CD4-positive, CD25-positive, alpha-beta regulatory T cell (primary cell): ENCODE measurements around the gene GLS. TPM values are rescaled to one million over a fixed set of nuclear protein-coding genes. Genes with fewer than 3 reads are reported as not detected.
A peak's percentile ranks its signal among the peaks of the same experiment; 100 is the strongest.

Experiments
- ATAC-seq, 2 donors: fragments of 150-1000 bp; cut with Tn5 transposase; one replicate each; pipeline ENCODE4 v1.10.0; 2021; ENCODE audit warnings: low read depth in 2 of 2, moderate number of reproducible peaks in 2 of 2, moderate library complexity in 1 of 2
- DNase-seq, 3 donors: peaks; one replicate each; pipeline versions ENCODE4 v3.0.0 to v3.0.0-alpha.2; 2012 to 2022; ENCODE audit warnings: mixed read lengths in 1 of 3
- H3K27ac ChIP-seq: one replicate; pipeline ENCODE4 v1.7.0; 2013; ENCODE audit warnings: mild to moderate bottlenecking, low read length; ENCODE audit not compliant: insufficient read depth, poor library complexity, severe bottlenecking
- H3K27me3 ChIP-seq: one replicate; pipeline ENCODE4 v1.7.0; 2013; ENCODE audit warnings: low read length; ENCODE audit not compliant: control insufficient read depth, insufficient read depth
- H3K36me3 ChIP-seq: one replicate; pipeline ENCODE4 v1.7.0; 2013; ENCODE audit warnings: mild to moderate bottlenecking, low read length, moderate library complexity; ENCODE audit not compliant: control insufficient read depth, insufficient read depth
- H3K4me1 ChIP-seq: 2 replicates; pipeline ENCODE4 v1.7.0; 2013; ENCODE audit warnings: mild to moderate bottlenecking, low read length; ENCODE audit not compliant: insufficient read depth, control insufficient read depth, poor library complexity, severe bottlenecking
- H3K4me3 ChIP-seq: one replicate; pipeline ENCODE4 v1.7.0; 2013; ENCODE audit warnings: low read depth, mild to moderate bottlenecking, low read length, moderate library complexity
- H3K9me3 ChIP-seq, 2 experiments: 1 replicate in 1 of 2; 2 replicates in 1 of 2; pipeline ENCODE4 v1.7.0; 2013; ENCODE audit warnings: low read length in 2 of 2, mild to moderate bottlenecking in 1 of 2, moderate library complexity in 1 of 2; ENCODE audit not compliant: control insufficient read depth in 2 of 2
- H3K27ac Mint-ChIP-seq, 3 donors: one replicate each; pipeline ENCODE4 v1.8.0; 2020 to 2022; ENCODE audit warnings: mild to moderate bottlenecking in 3 of 3, mixed read lengths in 3 of 3, moderate library complexity in 2 of 3
- H3K27me3 Mint-ChIP-seq: one replicate; pipeline ENCODE4 v1.8.0; 2022; ENCODE audit warnings: mild to moderate bottlenecking, mixed read lengths
- H3K36me3 Mint-ChIP-seq: one replicate; pipeline ENCODE4 v1.8.0; 2020; ENCODE audit warnings: mixed read lengths
- H3K4me1 Mint-ChIP-seq, 4 donors: one replicate each; pipeline ENCODE4 v1.8.0; 2020 to 2022; ENCODE audit warnings: mixed read lengths in 4 of 4, mild to moderate bottlenecking in 1 of 4
- H3K4me3 Mint-ChIP-seq, 4 donors: one replicate each; pipeline ENCODE4 v1.8.0; 2020 to 2022; ENCODE audit warnings: mild to moderate bottlenecking in 4 of 4, mixed read lengths in 4 of 4, moderate library complexity in 3 of 4
- H3K9me3 Mint-ChIP-seq, 7 donors: one replicate each; pipeline ENCODE4 v1.8.0; 2020 to 2022; ENCODE audit warnings: mixed read lengths in 7 of 7, mild to moderate bottlenecking in 3 of 7, moderate library complexity in 2 of 7
- polyA plus RNA-seq, 4 donors: library from polyadenylated mRNA; unstranded; fragments of 300-500 nt; fragmentation: Illumina TruSeq; gene quantifications; one replicate each; pipeline ENCODE4 v1.2.3, GENCODE V29; 2021
- total RNA-seq: library from RNA; stranded (reverse); gene quantifications from one replicate; pipeline ENCODE4 v1.2.3, GENCODE V29; 2022

The GLS gene
- total and polyA plus RNA-seq, 5 donors from 2014 or later: 38.7 to 301 (median 44.1) TPM

- peak overlapping the region; percentile 38 for H3K27ac ChIP-seq
These were observed 8.7 kb downstream of the GLS start for GRCh38 chr2:190889175-190889943.

GRCh38 chr2:190891372-190891771 is 10.8 kb downstream of the GLS start:
- H3K36me3 Mint-ChIP-seq: peaks cover 12% of the 10 kb centered on the region
- no peak for DNase-seq
- no peaks in the 10 kb centered on the region for H3K9me3 ChIP-seq

More at GRCh38 chr2:190889175-190889943, 8.7 kb downstream of the GLS start:
- Histone ChIP-seq H3K4me1 (peaks cover 68% of the 10 kb centered on the region), H3K36me3 (peaks cover 11% of the 10 kb centered on the region), H3K9me3 (no peaks in the 10 kb centered on the region), H3K27me3 (no peaks in the 10 kb centered on the region), H3K4me3 (peak overlapping the region; percentile 77)
- H3K4me1 Mint-ChIP-seq: peaks cover 53 to 91% (median 62%) of the 10 kb centered on the region in 4 donors
- peak overlapping the region; percentile 16 to 21 (median 18) for H3K27ac Mint-ChIP-seq
- H3K36me3 Mint-ChIP-seq: peaks cover 3% of the 10 kb centered on the region
- H3K4me3 Mint-ChIP-seq: peak overlapping the region in 3 of 4 donors; percentile 14 to 69 (median 48)
- ATAC-seq (no peak), DNase-seq (no peak)
- no peaks in the 10 kb centered on the region for H3K9me3 Mint-ChIP-seq
- H3K27me3 Mint-ChIP-seq: no peaks in the 10 kb centered on the region

GRCh38 chr2:190891889-190892288 is 11.3 kb downstream of the GLS start:
- Mint-ChIP-seq H3K4me1 (peaks cover 54 to 84% (median 65%) of the 10 kb centered on the region in 4 donors), H3K27me3 (no peaks in the 10 kb centered on the region), H3K27ac (peak overlapping the region in 1 of 3 donors; percentile 1), H3K4me3 (peak overlapping the region in 1 of 4 donors; percentile 5), H3K36me3 (peaks cover 17% of the 10 kb centered on the region), H3K9me3 (no peaks in the 10 kb centered on the region)
- no peaks in the 10 kb centered on the region for H3K27me3 ChIP-seq
- H3K4me3 ChIP-seq: peak overlapping the region; percentile 39
- H3K36me3 ChIP-seq: peaks cover 34% of the 10 kb centered on the region
- H3K9me3 ChIP-seq: no peaks in the 10 kb centered on the region
- H3K4me1 ChIP-seq: peaks cover 43% of the 10 kb centered on the region
- no peak overlapping the region for H3K27ac ChIP-seq
- ATAC-seq (no peak), DNase-seq (no peak)

More at GRCh38 chr2:190891372-190891771, 10.8 kb downstream of the GLS start:
- peak overlapping the region in 2 of 3 donors; percentile 67 to 74 for H3K27ac Mint-ChIP-seq
- H3K9me3 Mint-ChIP-seq: no peaks in the 10 kb centered on the region
- no peaks in the 10 kb centered on the region for H3K27me3 ChIP-seq
- H3K4me3 Mint-ChIP-seq: peak overlapping the region; percentile 14 to 71 (median 50)
- no peak for ATAC-seq
- H3K4me1 ChIP-seq: peaks cover 48% of the 10 kb centered on the region
- H3K27me3 Mint-ChIP-seq: no peaks in the 10 kb centered on the region
- peak overlapping the region; percentile 39 for H3K4me3 ChIP-seq
- no peak overlapping the region for H3K27ac ChIP-seq
- H3K36me3 ChIP-seq: peaks cover 29% of the 10 kb centered on the region
- H3K4me1 Mint-ChIP-seq: peaks cover 54 to 84% (median 61%) of the 10 kb centered on the region in 4 donors

- peak overlapping the region in 1 of 4 donors; percentile 8 for H3K4me3 Mint-ChIP-seq
- H3K9me3 Mint-ChIP-seq: no peaks in the 10 kb centered on the region
- no peaks in the 10 kb centered on the region for H3K27me3 Mint-ChIP-seq
- H3K4me1 ChIP-seq: peaks cover 32% of the 10 kb centered on the region
- no peak for ATAC-seq
- H3K36me3 Mint-ChIP-seq: peaks cover 18% of the 10 kb centered on the region
- DNase-seq: no peak
- no peak overlapping the region for H3K27ac ChIP-seq
- H3K4me3 ChIP-seq: peak overlapping the region; percentile 51
- H3K9me3 ChIP-seq: no peaks in the 10 kb centered on the region
- peaks cover 43% of the 10 kb centered on the region for H3K36me3 ChIP-seq
- H3K27me3 ChIP-seq: no peaks in the 10 kb centered on the region
- no peak overlapping the region for H3K27ac Mint-ChIP-seq
- peaks cover 46 to 77% (median 59%) of the 10 kb centered on the region in 4 donors for H3K4me1 Mint-ChIP-seq
These were observed 12.5 kb downstream of the GLS start for GRCh38 chr2:190893157-190893556.

GRCh38 chr2:190896477-190896876 is 15.9 kb downstream of the GLS start:
- Mint-ChIP-seq H3K4me3 (no peak overlapping the region), H3K27ac (no peak overlapping the region), H3K4me1 (peaks cover 22 to 48% (median 32%) of the 10 kb centered on the region in 4 donors), H3K27me3 (no peaks in the 10 kb centered on the region), H3K36me3 (peaks cover 19% of the 10 kb centered on the region), H3K9me3 (no peaks in the 10 kb centered on the region)
- no peaks in the 10 kb centered on the region for H3K9me3 ChIP-seq
- no peak overlapping the region for H3K4me3 ChIP-seq
- peaks cover 1% of the 10 kb centered on the region for H3K4me1 ChIP-seq
- no peak for DNase-seq
- H3K27ac ChIP-seq: no peak overlapping the region
- peaks cover 58% of the 10 kb centered on the region for H3K36me3 ChIP-seq
- ATAC-seq: no peak
- no peaks in the 10 kb centered on the region for H3K27me3 ChIP-seq

GRCh38 chr2:190903693-190904450 is 23.3 kb downstream of the GLS start:
- DNase-seq (no peak), ATAC-seq (no peak)
- H3K4me3 Mint-ChIP-seq: no peak overlapping the region
- H3K36me3 Mint-ChIP-seq: peaks cover 28% of the 10 kb centered on the region
- no peak overlapping the region for H3K4me3 ChIP-seq
- H3K27ac ChIP-seq: peak overlapping the region; percentile 16
- H3K9me3 ChIP-seq: no peaks in the 10 kb centered on the region
- H3K36me3 ChIP-seq: peaks cover 80% of the 10 kb centered on the region
- no peaks in the 10 kb centered on the region for H3K27me3 Mint-ChIP-seq
- peaks cover 12 to 19% (median 15%) of the 10 kb centered on the region in 4 donors for H3K4me1 Mint-ChIP-seq
- peaks cover 0 to 2% (median 0%) of the 10 kb centered on the region in 7 donors for H3K9me3 Mint-ChIP-seq
- H3K27me3 ChIP-seq: no peaks in the 10 kb centered on the region
- peaks cover 4% of the 10 kb centered on the region for H3K4me1 ChIP-seq
- H3K27ac Mint-ChIP-seq: peak overlapping the region in 2 of 3 donors; percentile 20 to 45

- H3K36me3 Mint-ChIP-seq: peaks cover 28% of the 10 kb centered on the region
- H3K27ac Mint-ChIP-seq: peak overlapping the region in 1 of 3 donors; percentile 5
These were observed 24.1 kb downstream of the GLS start for GRCh38 chr2:190904640-190905261.

More at GRCh38 chr2:190904640-190905261, 24.1 kb downstream of the GLS start:
- Mint-ChIP-seq H3K27me3 (no peaks in the 10 kb centered on the region), H3K9me3 (peaks cover 0 to 2% (median 0%) of the 10 kb centered on the region in 7 donors), H3K4me1 (peaks cover 12 to 19% (median 15%) of the 10 kb centered on the region in 4 donors), H3K4me3 (no peak overlapping the region)
- no peaks in the 10 kb centered on the region for H3K9me3 ChIP-seq
- ATAC-seq (no peak), DNase-seq (no peak)
- no peak overlapping the region for H3K27ac ChIP-seq
- H3K36me3 ChIP-seq: peaks cover 78% of the 10 kb centered on the region
- no peaks in the 10 kb centered on the region for H3K27me3 ChIP-seq
- peaks cover 4% of the 10 kb centered on the region for H3K4me1 ChIP-seq
- H3K4me3 ChIP-seq: no peak overlapping the region
